22Rv1 (cell line): Measurements from ENCODE around the gene C1GALT1.

Experiments
- H3K27ac ChIP-seq: fragments of 450-650 bp; 2 replicates; pipeline ENCODE4 v1.5.1; 2017
- CTCF ChIP-seq: fragments of 450-650 bp; IDR thresholded peaks from 2 replicates; pipeline ENCODE4 v1.5.1; 2017; ENCODE audit warnings: mild to moderate bottlenecking
- ZFX ChIP-seq: fragments of 450-650 bp; IDR thresholded peaks from 2 replicates; pipeline ENCODE4 v1.6.1; 2017; ENCODE audit warnings: antibody characterized with exemption, borderline replicate concordance

The C1GALT1 gene

GRCh38 chr7:7173956-7174632, 8.2 kb upstream of the C1GALT1 start:
- H3K27ac ChIP-seq = no peak overlapping the region
- no peak for TF ChIP-seq ZFX
- TF ChIP-seq CTCF = no peak

GRCh38 chr7:7175075-7175695, 7.2 kb upstream of the C1GALT1 start:
- H3K27ac ChIP-seq = no peak overlapping the region
- TF ChIP-seq CTCF (no peak), ZFX (no peak)

GRCh38 chr7:7176406-7177043, 5.8 kb upstream of the C1GALT1 start:
- H3K27ac ChIP-seq = no peak overlapping the region; the same call in 1 of the 2 replicates
- TF ChIP-seq CTCF (no peak), ZFX (no peak)

- no peak overlapping the region; the same call in 1 of the 2 replicates for H3K27ac ChIP-seq
- TF ChIP-seq CTCF (no peak), ZFX (no peak)
Measured at GRCh38 chr7:7177044-7177517, 5.3 kb upstream of the C1GALT1 start.

- no peak overlapping the region for H3K27ac ChIP-seq
- no peak for TF ChIP-seq ZFX
- no peak for TF ChIP-seq CTCF
Measured at GRCh38 chr7:7178081-7178480, 4.3 kb upstream of the C1GALT1 start.

GRCh38 chr7:7178906-7179305, 3.4 kb upstream of the C1GALT1 start:
- H3K27ac ChIP-seq = no peak overlapping the region
- no peak for TF ChIP-seq CTCF
